Loucy (cell line): ENCODE data around the gene ANKRD36C.
"Not testable (repeated sequence)": the region's sequence is repeated elsewhere in the genome, so short reads cannot be mapped to it uniquely, and the experiment has no call there.

Experiments
- H2AFZ ChIP-seq: fragments of 200-600 bp; sonication (generic); 2 replicates; pipeline ENCODE4 v1.6.0; 2016; ENCODE audit warnings: antibody characterized with exemption, mild to moderate bottlenecking, low read length, moderate library complexity
- H3F3A ChIP-seq: fragments of 200-600 bp; 2 replicates; pipeline ENCODE4 v1.6.0; 2016; ENCODE audit warnings: antibody characterized with exemption, low read depth, mild to moderate bottlenecking
- H3K27me3 ChIP-seq: fragments of 200-600 bp; sonication (generic); 2 replicates; pipeline ENCODE4 v1.6.1; 2014; ENCODE audit warnings: low read length, mild to moderate bottlenecking; ENCODE audit not compliant: insufficient read depth, poor library complexity, severe bottlenecking
- H3K36me3 ChIP-seq: fragments of 200-600 bp; sonication (generic); 2 replicates; pipeline ENCODE4 v1.6.1; 2016; ENCODE audit warnings: low read length; ENCODE audit not compliant: insufficient read depth
- H3K4me1 ChIP-seq: fragments of 200-600 bp; sonication (generic); 2 replicates; pipeline ENCODE4 v1.5.1; 2014; ENCODE audit warnings: low read length, mild to moderate bottlenecking; ENCODE audit not compliant: insufficient read depth, poor library complexity, severe bottlenecking
- H3K4me2 ChIP-seq: fragments of 200-600 bp; sonication (generic); 2 replicates; pipeline ENCODE4 v1.6.0; 2014; ENCODE audit warnings: antibody characterized with exemption, low read length, low read depth, mild to moderate bottlenecking; ENCODE audit not compliant: poor library complexity, severe bottlenecking
- H3K4me3 ChIP-seq: fragments of 200-600 bp; sonication (generic); 2 replicates; pipeline ENCODE4 v1.5.1; 2014; ENCODE audit warnings: low read length, mild to moderate bottlenecking, mixed read lengths; ENCODE audit not compliant: poor library complexity, severe bottlenecking
- H3K79me2 ChIP-seq: fragments of 200-600 bp; sonication (generic); 2 replicates; pipeline ENCODE4 v1.6.1; 2014; ENCODE audit warnings: low read length; ENCODE audit not compliant: insufficient read depth
- H3K9ac ChIP-seq: fragments of 200-600 bp; sonication (generic); 2 replicates; pipeline ENCODE4 v1.6.0; 2014; ENCODE audit warnings: mild to moderate bottlenecking, low read depth, low read length, moderate library complexity; ENCODE audit not compliant: poor library complexity, severe bottlenecking
- H3K9me2 ChIP-seq: fragments of 200-600 bp; sonication (generic); replicated peaks from 2 replicates; pipeline ENCODE4 v1.6.1; 2016; ENCODE audit warnings: low read depth, low read length, mixed read lengths
- H3K9me3 ChIP-seq: fragments of 200-600 bp; sonication (generic); 2 replicates; pipeline ENCODE4 v1.6.1; 2014; ENCODE audit warnings: mild to moderate bottlenecking, antibody characterized with exemption, low read length, low read depth; ENCODE audit not compliant: insufficient read depth
- H4K20me1 ChIP-seq: fragments of 200-600 bp; sonication (generic); 2 replicates; pipeline ENCODE4 v1.6.0; 2014; ENCODE audit warnings: antibody characterized with exemption, low read length, mild to moderate bottlenecking; ENCODE audit not compliant: insufficient read depth, poor library complexity, severe bottlenecking
- TF ChIP-seq, protein P1 (sequence below): fragments of 200-600 bp; sonication (generic); conservative IDR thresholded peaks from 2 replicates; pipeline ENCODE4 v1.5.1; 2014; ENCODE audit warnings: mild to moderate bottlenecking, antibody characterized with exemption, low read length

Gene ANKRD36C

DNA sequence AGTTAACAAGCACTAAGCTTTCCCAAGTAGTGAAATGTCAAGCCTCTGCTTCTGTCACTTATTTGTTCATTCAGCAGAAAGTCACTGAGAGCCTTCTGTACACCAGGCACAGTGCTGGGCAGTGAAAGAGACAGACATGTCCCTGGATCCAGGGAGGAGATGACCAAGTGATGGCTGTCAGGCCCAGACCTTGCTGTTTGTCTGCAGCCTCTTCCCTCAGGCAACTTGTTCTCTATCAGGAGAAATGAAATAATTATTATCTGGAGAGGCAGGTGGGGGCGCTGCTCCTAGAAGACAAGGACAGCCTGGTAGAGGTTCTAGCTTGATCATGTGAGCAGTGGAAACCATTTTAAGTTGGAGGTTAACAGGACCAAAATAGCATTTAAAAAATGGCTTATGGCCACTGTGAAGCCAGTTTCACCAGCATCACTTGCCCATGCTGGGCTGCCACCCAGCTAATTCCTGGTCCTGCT, 21.2 kb upstream of the ANKRD36C start:
- not testable (repeated sequence) for H3K4me1 ChIP-seq, H3K9me3 ChIP-seq, H3K9ac ChIP-seq, H3F3A ChIP-seq, H3K4me3 ChIP-seq, H4K20me1 ChIP-seq, H3K27me3 ChIP-seq, H3K36me3 ChIP-seq, H2AFZ ChIP-seq, H3K9me2 ChIP-seq, H3K4me2 ChIP-seq, H3K79me2 ChIP-seq
- TF ChIP-seq, protein P1, sequence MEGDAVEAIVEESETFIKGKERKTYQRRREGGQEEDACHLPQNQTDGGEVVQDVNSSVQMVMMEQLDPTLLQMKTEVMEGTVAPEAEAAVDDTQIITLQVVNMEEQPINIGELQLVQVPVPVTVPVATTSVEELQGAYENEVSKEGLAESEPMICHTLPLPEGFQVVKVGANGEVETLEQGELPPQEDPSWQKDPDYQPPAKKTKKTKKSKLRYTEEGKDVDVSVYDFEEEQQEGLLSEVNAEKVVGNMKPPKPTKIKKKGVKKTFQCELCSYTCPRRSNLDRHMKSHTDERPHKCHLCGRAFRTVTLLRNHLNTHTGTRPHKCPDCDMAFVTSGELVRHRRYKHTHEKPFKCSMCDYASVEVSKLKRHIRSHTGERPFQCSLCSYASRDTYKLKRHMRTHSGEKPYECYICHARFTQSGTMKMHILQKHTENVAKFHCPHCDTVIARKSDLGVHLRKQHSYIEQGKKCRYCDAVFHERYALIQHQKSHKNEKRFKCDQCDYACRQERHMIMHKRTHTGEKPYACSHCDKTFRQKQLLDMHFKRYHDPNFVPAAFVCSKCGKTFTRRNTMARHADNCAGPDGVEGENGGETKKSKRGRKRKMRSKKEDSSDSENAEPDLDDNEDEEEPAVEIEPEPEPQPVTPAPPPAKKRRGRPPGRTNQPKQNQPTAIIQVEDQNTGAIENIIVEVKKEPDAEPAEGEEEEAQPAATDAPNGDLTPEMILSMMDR: peak; percentile 40

DNA sequence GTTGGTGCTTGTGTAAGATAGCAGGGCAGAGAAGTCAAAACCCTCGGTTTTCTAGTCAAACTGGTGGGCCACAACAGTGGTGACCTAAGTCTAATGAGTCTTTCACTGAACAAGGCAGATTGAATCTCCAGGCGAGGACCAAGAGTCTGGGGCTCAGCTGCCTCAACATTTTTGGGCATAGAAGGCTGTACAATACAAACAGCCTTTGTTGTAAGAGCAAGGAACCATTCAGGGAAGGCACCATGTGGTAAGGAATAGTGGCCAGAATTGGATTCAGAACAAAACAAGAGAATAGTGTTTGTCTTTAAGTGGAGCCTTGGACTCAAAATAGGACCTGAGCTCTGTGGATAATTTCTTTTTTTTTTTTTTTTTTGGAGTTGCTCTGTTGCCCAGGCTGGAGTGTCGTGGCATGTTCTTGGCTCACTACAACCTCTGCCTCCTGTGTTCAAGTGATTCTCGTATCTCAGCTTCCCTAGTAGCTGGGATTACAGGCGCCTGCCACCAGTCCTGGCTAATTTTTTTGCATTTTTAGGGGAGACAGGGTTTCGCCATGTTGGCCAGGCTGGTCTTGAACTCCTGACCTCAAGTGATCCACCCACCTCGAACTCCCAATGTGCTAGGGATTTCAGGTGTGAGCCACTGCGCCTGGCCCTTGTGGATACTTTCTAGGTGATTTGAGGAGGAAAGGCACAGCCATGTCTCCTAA, 20.6 kb upstream of the ANKRD36C start:
- H2AFZ ChIP-seq, H3K79me2 ChIP-seq, H3K4me3 ChIP-seq, H3K36me3 ChIP-seq, H3K27me3 ChIP-seq, H3K9me3 ChIP-seq, H3K9ac ChIP-seq, H3F3A ChIP-seq, H3K9me2 ChIP-seq, H3K4me1 ChIP-seq, H4K20me1 ChIP-seq, H3K4me2 ChIP-seq: not testable (repeated sequence)

DNA sequence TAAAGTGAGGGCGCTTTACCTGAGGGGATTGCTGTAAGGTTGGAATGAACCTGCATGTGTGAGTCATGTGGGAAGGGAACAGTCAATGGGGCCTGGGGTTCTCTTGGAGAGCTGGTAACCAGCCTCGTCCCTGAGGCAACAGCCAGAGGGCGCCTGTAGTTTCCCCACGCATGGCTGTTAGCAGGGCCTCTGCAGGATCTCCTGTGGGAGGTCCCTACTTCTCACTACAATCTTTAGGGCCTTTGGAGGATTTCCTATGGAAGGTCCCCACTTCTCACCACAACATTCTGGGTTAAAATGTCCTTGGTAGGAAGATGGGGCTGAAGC, 19.5 kb upstream of the ANKRD36C start:
- H3K27me3 ChIP-seq, H3F3A ChIP-seq, H2AFZ ChIP-seq, H3K9me3 ChIP-seq, H3K4me1 ChIP-seq, H3K9ac ChIP-seq, H3K9me2 ChIP-seq, H3K79me2 ChIP-seq, H3K36me3 ChIP-seq, H4K20me1 ChIP-seq: not testable (repeated sequence)
- TF ChIP-seq, protein P1: peak; percentile 43
- Histone ChIP-seq H3K4me2 (peak overlapping the region; percentile 66), H3K4me3 (peak overlapping the region; percentile 67)

DNA sequence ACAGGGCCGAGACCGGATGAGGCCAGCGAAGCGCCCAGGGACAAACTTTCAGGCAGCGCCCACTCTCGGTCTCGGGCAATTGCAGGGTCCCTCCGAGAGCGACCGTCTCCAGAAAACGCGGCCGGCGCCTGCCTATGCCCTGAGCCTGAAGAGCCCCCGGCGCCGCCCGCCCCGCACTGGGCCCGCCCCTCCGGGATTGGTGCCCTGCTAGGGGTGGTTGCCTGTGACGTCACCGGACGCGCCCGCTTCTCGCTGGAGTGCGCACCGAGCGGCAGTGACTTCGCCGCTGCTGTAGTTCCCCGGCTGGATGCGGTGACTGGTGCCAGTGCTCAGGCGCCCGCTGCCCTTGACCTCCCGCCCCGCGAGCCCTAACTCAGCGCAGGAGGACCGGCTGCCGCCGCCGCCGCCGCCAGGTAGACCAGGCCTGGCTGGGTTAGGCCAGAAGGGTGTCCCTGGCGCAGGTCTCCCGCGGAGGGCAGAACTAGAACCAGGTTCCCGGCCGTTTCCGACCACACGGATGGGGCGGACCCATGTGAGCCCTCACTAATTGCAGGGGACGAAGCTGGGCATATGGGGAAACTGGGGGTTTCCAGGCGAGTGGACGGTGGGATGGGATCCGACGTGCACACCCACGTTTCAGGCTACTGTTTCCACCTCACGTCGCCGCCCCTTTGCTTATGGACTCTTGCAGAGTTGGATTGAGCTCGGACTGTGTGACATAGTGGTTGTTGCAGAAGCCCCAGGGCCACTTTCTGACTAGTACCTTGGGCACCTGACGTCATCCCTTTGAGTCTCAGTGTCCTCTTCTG, 18.9 kb upstream of the ANKRD36C start:
- not testable (repeated sequence) for H3K9me2 ChIP-seq, H3K9me3 ChIP-seq, H3K79me2 ChIP-seq, H3K27me3 ChIP-seq, H4K20me1 ChIP-seq, H3F3A ChIP-seq, H3K4me1 ChIP-seq, H3K36me3 ChIP-seq
- Histone ChIP-seq H3K9ac (peak overlapping the region; percentile 67), H3K4me2 (peak overlapping the region; percentile 81), H3K4me3 (peak overlapping the region; percentile 73), H2AFZ (peak overlapping the region; percentile 81)

DNA sequence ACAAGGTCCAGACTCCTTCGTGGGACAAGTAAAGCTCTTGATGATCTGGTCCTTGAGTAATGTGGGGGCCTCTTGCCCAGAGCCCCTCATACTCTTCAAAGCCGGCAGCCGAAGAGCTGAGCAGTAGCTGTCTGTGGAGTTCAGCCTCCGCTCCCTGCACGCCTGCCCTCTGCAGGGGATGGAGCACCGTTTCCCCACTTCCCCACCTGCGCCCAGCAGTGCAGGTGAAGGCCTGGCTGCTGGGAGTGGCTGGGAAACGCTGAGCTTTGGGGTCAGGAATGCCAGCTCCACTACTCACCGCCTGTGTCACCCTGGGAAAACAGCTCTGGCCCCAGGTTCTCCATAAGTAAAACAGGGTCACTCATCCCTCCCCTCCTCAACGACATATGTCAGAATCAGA, 18.2 kb upstream of the ANKRD36C start:
- peak overlapping the region; percentile 73 for H3K4me3 ChIP-seq
- H3K4me2 ChIP-seq: peak overlapping the region; percentile 81
- not testable (repeated sequence) for H4K20me1 ChIP-seq, H3K79me2 ChIP-seq, H3K4me1 ChIP-seq, H3K9me3 ChIP-seq, H3K36me3 ChIP-seq, H3K9me2 ChIP-seq, H3F3A ChIP-seq, H3K27me3 ChIP-seq
- peak overlapping the region; percentile 67 for H3K9ac ChIP-seq
- peak overlapping the region; percentile 81; the same call in 1 of the 2 replicates for H2AFZ ChIP-seq

- H4K20me1 ChIP-seq, H2AFZ ChIP-seq, H3K79me2 ChIP-seq, H3K9me3 ChIP-seq, H3K4me3 ChIP-seq, H3F3A ChIP-seq, H3K9ac ChIP-seq, H3K9me2 ChIP-seq, H3K27me3 ChIP-seq, H3K36me3 ChIP-seq, H3K4me1 ChIP-seq, H3K4me2 ChIP-seq: not testable (repeated sequence)
These were observed 16.4 kb upstream of the ANKRD36C start for GRCh38 chr2:96008051-96008450.
